HEK293 (cell line): ENCODE results near the gene HS1BP3.

Source experiments
- MYNN ChIP-seq: fragments of 450-650 bp; formaldehyde crosslinking; IDR thresholded peaks from 2 replicates; pipeline ENCODE4 v1.5.1; 2016; ENCODE audit warnings: missing biosample characterization, missing genetic modification characterization, borderline replicate concordance
- REPIN1 ChIP-seq: fragments of 450-650 bp; formaldehyde crosslinking; IDR thresholded peaks from 2 replicates; pipeline ENCODE4 v1.5.1; 2017; ENCODE audit warnings: missing biosample characterization, missing genetic modification characterization, low read depth
- TF ChIP-seq, protein P1 (sequence below): fragments of 450-650 bp; formaldehyde crosslinking; conservative IDR thresholded peaks from 2 replicates; pipeline ENCODE4 v1.5.1; 2016; ENCODE audit warnings: low read depth, missing biosample characterization, missing genetic modification characterization
- TF ChIP-seq, protein P2 (sequence below): fragments of 450-650 bp; formaldehyde crosslinking; IDR thresholded peaks from 2 replicates; pipeline ENCODE4 v1.5.1; 2016; ENCODE audit warnings: missing biosample characterization, missing genetic modification characterization
- TF ChIP-seq, protein P3 (sequence below): IDR thresholded peaks from 2 replicates; pipeline ENCODE4 v1.6.1; 2011; ENCODE audit warnings: mild to moderate bottlenecking, low read depth, low read length, borderline replicate concordance

DNA sequence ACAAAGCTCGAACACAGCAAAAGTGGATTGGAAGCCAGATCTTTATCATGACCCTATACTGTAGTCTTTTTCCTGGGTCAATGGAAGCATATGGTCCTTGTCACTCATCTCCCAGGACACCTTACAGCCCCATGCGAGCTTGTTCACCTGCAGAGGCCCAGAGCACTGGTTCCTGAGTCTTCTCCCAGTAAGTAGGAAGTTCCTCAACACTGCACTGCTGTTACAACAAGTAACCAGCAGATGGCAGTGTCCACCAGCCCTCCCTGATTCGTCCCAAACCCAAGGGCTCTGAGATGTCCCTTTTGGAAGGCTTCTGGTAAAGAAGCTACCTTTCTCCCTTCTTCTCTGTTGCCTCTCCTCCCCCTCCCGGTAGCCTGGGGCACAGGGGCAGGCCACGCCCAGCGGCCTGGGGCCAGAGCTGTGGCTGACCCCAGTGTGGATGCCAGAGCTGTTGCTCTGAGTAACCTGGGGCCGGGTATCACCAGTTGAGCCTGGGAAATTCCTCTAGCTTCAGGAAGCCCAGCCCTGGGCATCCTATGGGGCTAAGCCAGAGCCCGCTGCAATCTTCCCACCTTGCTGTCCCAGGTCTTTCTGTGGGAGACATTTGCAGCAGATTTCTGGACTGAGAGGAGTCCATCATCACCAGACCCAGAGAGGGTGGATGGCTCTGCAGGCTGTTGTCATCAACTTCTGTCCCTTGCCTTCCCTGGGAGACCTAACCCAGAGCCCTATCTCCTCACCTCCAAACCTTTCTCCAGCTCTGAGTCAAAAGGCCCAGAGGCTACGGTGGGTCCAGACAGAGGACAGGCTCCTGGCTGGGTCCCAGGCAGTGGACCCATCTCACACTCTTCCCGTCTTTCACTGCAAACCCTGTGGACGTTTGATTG lies 10.8 kb upstream of the HS1BP3 start:
- TF ChIP-seq REPIN1 (tag by site-specific recombination) (no peak), MYNN (no peak)
- TF ChIP-seq, protein P1, sequence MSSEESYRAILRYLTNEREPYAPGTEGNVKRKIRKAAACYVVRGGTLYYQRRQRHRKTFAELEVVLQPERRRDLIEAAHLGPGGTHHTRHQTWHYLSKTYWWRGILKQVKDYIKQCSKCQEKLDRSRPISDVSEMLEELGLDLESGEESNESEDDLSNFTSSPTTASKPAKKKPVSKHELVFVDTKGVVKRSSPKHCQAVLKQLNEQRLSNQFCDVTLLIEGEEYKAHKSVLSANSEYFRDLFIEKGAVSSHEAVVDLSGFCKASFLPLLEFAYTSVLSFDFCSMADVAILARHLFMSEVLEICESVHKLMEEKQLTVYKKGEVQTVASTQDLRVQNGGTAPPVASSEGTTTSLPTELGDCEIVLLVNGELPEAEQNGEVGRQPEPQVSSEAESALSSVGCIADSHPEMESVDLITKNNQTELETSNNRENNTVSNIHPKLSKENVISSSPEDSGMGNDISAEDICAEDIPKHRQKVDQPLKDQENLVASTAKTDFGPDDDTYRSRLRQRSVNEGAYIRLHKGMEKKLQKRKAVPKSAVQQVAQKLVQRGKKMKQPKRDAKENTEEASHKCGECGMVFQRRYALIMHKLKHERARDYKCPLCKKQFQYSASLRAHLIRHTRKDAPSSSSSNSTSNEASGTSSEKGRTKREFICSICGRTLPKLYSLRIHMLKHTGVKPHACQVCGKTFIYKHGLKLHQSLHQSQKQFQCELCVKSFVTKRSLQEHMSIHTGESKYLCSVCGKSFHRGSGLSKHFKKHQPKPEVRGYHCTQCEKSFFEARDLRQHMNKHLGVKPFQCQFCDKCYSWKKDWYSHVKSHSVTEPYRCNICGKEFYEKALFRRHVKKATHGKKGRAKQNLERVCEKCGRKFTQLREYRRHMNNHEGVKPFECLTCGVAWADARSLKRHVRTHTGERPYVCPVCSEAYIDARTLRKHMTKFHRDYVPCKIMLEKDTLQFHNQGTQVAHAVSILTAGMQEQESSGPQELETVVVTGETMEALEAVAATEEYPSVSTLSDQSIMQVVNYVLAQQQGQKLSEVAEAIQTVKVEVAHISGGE (tag by site-specific recombination), result no peak
- TF ChIP-seq, protein P2, sequence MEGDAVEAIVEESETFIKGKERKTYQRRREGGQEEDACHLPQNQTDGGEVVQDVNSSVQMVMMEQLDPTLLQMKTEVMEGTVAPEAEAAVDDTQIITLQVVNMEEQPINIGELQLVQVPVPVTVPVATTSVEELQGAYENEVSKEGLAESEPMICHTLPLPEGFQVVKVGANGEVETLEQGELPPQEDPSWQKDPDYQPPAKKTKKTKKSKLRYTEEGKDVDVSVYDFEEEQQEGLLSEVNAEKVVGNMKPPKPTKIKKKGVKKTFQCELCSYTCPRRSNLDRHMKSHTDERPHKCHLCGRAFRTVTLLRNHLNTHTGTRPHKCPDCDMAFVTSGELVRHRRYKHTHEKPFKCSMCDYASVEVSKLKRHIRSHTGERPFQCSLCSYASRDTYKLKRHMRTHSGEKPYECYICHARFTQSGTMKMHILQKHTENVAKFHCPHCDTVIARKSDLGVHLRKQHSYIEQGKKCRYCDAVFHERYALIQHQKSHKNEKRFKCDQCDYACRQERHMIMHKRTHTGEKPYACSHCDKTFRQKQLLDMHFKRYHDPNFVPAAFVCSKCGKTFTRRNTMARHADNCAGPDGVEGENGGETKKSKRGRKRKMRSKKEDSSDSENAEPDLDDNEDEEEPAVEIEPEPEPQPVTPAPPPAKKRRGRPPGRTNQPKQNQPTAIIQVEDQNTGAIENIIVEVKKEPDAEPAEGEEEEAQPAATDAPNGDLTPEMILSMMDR, result peak; percentile 86
- TF ChIP-seq, protein P3, sequence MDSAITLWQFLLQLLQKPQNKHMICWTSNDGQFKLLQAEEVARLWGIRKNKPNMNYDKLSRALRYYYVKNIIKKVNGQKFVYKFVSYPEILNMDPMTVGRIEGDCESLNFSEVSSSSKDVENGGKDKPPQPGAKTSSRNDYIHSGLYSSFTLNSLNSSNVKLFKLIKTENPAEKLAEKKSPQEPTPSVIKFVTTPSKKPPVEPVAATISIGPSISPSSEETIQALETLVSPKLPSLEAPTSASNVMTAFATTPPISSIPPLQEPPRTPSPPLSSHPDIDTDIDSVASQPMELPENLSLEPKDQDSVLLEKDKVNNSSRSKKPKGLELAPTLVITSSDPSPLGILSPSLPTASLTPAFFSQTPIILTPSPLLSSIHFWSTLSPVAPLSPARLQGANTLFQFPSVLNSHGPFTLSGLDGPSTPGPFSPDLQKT, result no peak
